ENCODE measurements around the gene HSP90B1.

The HSP90B1 gene

DNA sequence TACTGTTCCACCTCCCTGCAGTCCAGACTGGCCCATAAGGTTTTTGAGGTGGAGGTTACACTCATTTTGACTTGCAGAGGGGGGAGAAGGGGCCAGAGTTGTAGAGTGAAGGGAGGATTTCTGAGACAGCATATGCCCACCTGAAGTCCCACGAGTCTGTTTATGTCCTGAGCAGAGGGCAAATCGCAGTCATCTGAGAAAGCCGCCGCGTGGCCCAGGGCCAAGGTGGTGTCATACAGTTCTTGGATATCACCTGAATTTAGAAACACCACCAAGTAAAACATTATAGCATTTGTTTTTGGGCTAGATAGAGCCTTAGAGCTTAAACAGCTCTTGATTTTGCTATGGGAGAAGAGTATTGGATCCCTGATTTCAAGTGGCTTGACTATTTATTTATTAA is 66.4 kb downstream of the HSP90B1 start:
- TF ChIP-seq, protein P1, sequence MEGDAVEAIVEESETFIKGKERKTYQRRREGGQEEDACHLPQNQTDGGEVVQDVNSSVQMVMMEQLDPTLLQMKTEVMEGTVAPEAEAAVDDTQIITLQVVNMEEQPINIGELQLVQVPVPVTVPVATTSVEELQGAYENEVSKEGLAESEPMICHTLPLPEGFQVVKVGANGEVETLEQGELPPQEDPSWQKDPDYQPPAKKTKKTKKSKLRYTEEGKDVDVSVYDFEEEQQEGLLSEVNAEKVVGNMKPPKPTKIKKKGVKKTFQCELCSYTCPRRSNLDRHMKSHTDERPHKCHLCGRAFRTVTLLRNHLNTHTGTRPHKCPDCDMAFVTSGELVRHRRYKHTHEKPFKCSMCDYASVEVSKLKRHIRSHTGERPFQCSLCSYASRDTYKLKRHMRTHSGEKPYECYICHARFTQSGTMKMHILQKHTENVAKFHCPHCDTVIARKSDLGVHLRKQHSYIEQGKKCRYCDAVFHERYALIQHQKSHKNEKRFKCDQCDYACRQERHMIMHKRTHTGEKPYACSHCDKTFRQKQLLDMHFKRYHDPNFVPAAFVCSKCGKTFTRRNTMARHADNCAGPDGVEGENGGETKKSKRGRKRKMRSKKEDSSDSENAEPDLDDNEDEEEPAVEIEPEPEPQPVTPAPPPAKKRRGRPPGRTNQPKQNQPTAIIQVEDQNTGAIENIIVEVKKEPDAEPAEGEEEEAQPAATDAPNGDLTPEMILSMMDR (IDR thresholded peaks at IDR 0.05; ENCODE audit: control insufficient read depth, extremely low read depth, insufficient read depth): no peak

DNA sequence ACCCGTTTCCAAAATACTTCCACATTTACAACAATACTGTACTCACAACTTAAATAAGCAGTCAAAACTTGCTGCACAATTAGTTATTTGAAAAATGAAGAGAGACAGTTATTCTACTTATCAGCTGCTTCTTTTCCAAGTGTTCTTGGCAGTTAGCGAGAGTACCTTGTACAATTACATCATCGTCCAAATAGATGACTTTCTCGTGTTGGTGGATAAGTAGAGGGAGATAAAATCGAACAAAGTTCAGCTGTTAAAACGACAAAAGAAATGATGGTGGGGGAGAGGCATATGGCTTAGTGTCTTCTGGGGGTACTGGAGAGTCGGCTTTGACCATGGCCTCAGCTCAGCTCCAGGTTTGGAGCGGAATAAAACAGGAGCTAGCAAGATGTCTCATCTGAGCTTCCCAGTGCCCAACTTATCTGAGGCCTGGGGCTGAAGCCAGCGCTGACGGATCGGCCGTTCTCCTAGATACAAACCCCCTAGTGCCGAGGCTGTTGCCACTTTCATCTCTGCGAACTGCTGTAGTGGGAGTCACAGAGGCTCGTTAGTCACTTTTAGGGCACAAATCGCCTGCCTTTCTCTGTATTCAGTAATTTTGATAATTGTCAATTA is 67.2 kb downstream of the HSP90B1 start:
- TF ChIP-seq, protein P1 (IDR thresholded peaks at IDR 0.05; ENCODE audit: control insufficient read depth, extremely low read depth, insufficient read depth): no peak
- no peak for DNase-seq (ENCODE audit: low read depth)
- no peak overlapping the region for H3K4me3 ChIP-seq (ENCODE audit: low read depth, low read length)

More for the DNA sequence above, 66.4 kb downstream of the HSP90B1 start:
- no peak for DNase-seq (ENCODE audit: low read depth)
- no peak overlapping the region for H3K4me3 ChIP-seq (ENCODE audit: low read depth, low read length)

All from LNCaP clone FGC (cell line).